Caco-2 (cell line): Measurements from ENCODE around the gene TGFBR2. TPM values are rescaled to one million over a fixed set of nuclear protein-coding genes. Genes with fewer than 3 reads are reported as not detected.

ENCODE experiments used
- BruUV-seq: library from RNA; stranded (reverse); fragments of 400-500 nt; replicated peaks from 2 replicates; lab custom pipeline; 2021; lab: Mats Ljungman, UMichigan
- CTCF ChIA-PET: fragments of 300-600 bp; sonication (Branson Sonifier 250); formaldehyde crosslinking; loops from one replicate; lab custom pipeline; 2022; ENCODE audit warnings: antibody characterized with exemption; lab: Charles Lee
- POLR2A ChIA-PET: fragments of 300-600 bp; sonication (Branson Sonifier 250); formaldehyde crosslinking; loops from one replicate; lab custom pipeline; 2022; ENCODE audit warnings: antibody characterized with exemption; lab: Charles Lee
- DNase-seq, 2 experiments: peaks; one replicate each; pipeline versions ENCODE4 v3.0.0 to v3.0.0-alpha.2; 2020 to 2022
- H3K27me3 ChIP-seq: replicated peaks from 2 replicates; pipeline ENCODE4 v1.6.0; 2011; ENCODE audit warnings: low read length; ENCODE audit not compliant: control insufficient read depth, insufficient read depth
- H3K36me3 ChIP-seq: 2 replicates; pipeline ENCODE4 v1.5.1; 2011; ENCODE audit warnings: low read length; ENCODE audit not compliant: control insufficient read depth, insufficient read depth
- H3K4me1 ChIP-seq: fragments of 250-450 bp; sonication (Bioruptor Pico); 2 replicates; pipeline ENCODE4 v1.5.1; 2020; ENCODE audit warnings: mild to moderate bottlenecking
- H3K4me3 ChIP-seq: 2 replicates; pipeline ENCODE4 v1.5.1; 2011; ENCODE audit warnings: low read depth, mild to moderate bottlenecking, control low read depth, low read length
- H3K9me3 ChIP-seq: fragments of 250-450 bp; sonication (Bioruptor Pico); 2 replicates; pipeline ENCODE4 v1.5.1; 2020; ENCODE audit warnings: mild to moderate bottlenecking, moderate library complexity
- H3K27ac Mint-ChIP-seq: one replicate; pipeline ENCODE4 v1.8.0; 2022; ENCODE audit warnings: mixed read lengths; ENCODE audit not compliant: unreplicated experiment
- H3K27me3 Mint-ChIP-seq: one replicate; pipeline ENCODE4 v1.8.0; 2022; ENCODE audit warnings: mixed read lengths; ENCODE audit not compliant: insufficient read depth, unreplicated experiment
- H3K36me3 Mint-ChIP-seq: one replicate; pipeline ENCODE4 v1.8.0; 2022; ENCODE audit warnings: mild to moderate bottlenecking, mixed read lengths; ENCODE audit not compliant: insufficient read depth, unreplicated experiment
- H3K4me1 Mint-ChIP-seq: one replicate; pipeline ENCODE4 v1.8.0; 2022; ENCODE audit warnings: low read depth, mixed read lengths; ENCODE audit not compliant: unreplicated experiment
- H3K4me3 Mint-ChIP-seq: one replicate; pipeline ENCODE4 v1.8.0; 2022; ENCODE audit warnings: mild to moderate bottlenecking, moderate library complexity, mixed read lengths; ENCODE audit not compliant: unreplicated experiment
- H3K9me3 Mint-ChIP-seq: one replicate; pipeline ENCODE4 v1.8.0; 2022; ENCODE audit warnings: mixed read lengths; ENCODE audit not compliant: unreplicated experiment
- CTCF ChIP-seq, 2 experiments: fragments of 200-600 bp in 1 of 2; IDR thresholded peaks; 1 replicate in 1 of 2; 2 replicates in 1 of 2; pipeline versions ENCODE4 v1.5.1 to v1.8.0; 2011 to 2022; ENCODE audit warnings: antibody characterized with exemption in 1 of 2, control low read depth in 1 of 2, inconsistent platforms in 1 of 2, low read depth in 1 of 2, low read length in 1 of 2, mild to moderate bottlenecking in 1 of 2, moderate library complexity in 1 of 2; ENCODE audit not compliant: insufficient read depth in 1 of 2, severe bottlenecking in 1 of 2, unreplicated experiment in 1 of 2
- intact Hi-C: fragments of 100-400 bp; cut with micrococcal nuclease; formaldehyde crosslinking; loops from one replicate; pipeline ENCODE4 v1.10.0; 2022; ENCODE audit not compliant: unreplicated experiment
- total RNA-seq: library from RNA; stranded (reverse); gene quantifications from 2 replicates; pipeline ENCODE4 v1.2.3, GENCODE V29; 2022

TGFBR2 gene
- total RNA-seq, 1 experiment from 2014 or later = 40.5 TPM

- Mint-ChIP-seq H3K27me3 (no peaks in the 10 kb centered on the region), H3K4me1 (peaks cover 23% of the 10 kb centered on the region), H3K4me3 (peak overlapping the region; percentile 90), H3K9me3 (no peaks in the 10 kb centered on the region), H3K36me3 (peaks cover 19% of the 10 kb centered on the region), H3K27ac (peak overlapping the region; percentile 83)
- CTCF ChIA-PET = no interaction called here
- no peaks in the 10 kb centered on the region for H3K27me3 ChIP-seq
- no peak for DNase-seq
- peaks cover 47% of the 10 kb centered on the region for H3K4me1 ChIP-seq
- no TSS peak for BruUV-seq
- H3K4me3 ChIP-seq = no peak overlapping the region
- no peaks in the 10 kb centered on the region for H3K9me3 ChIP-seq
- no peaks in the 10 kb centered on the region for H3K36me3 ChIP-seq
- POLR2A ChIA-PET = interaction anchor here (0.5 kb wide), 1 partner anchor 10 kb away, joined by 5 read pairs; no protein-coding TSS in a partner anchor
- intact Hi-C loops = no loop called here
- no peak for TF ChIP-seq CTCF (IDR thresholded peaks at IDR 0.05; ENCODE audit: insufficient read depth in 1 of 2, low read depth in 1 of 2, low read length in 1 of 2, severe bottlenecking in 1 of 2, unreplicated experiment in 1 of 2)
These were observed 2.3 kb upstream of the TGFBR2 start for GRCh38 chr3:30604093-30604492.

GRCh38 chr3:30604558-30604957, 1.8 kb upstream of the TGFBR2 start:
- H3K4me3 Mint-ChIP-seq = peak overlapping the region; percentile 90
- H3K4me3 ChIP-seq = peak overlapping the region; percentile 6; the same call in 1 of the 2 replicates
- POLR2A ChIA-PET = interaction anchor here (0.5 kb wide), 1 partner anchor 9 kb away, joined by 5 read pairs; no protein-coding TSS in a partner anchor
- peak overlapping the region; percentile 83 for H3K27ac Mint-ChIP-seq
- intact Hi-C loops = no loop called here
- peaks cover 19% of the 10 kb centered on the region for H3K4me1 Mint-ChIP-seq
- no peak for DNase-seq
- BruUV-seq = no TSS peak
- no peaks in the 10 kb centered on the region for H3K9me3 ChIP-seq
- CTCF ChIA-PET = no interaction called here
- peaks cover 47% of the 10 kb centered on the region for H3K4me1 ChIP-seq
- peaks cover 21% of the 10 kb centered on the region for H3K36me3 Mint-ChIP-seq
- no peaks in the 10 kb centered on the region for H3K36me3 ChIP-seq
- no peak for TF ChIP-seq CTCF (IDR thresholded peaks at IDR 0.05; ENCODE audit: insufficient read depth in 1 of 2, low read depth in 1 of 2, low read length in 1 of 2, severe bottlenecking in 1 of 2, unreplicated experiment in 1 of 2)
- no peaks in the 10 kb centered on the region for H3K27me3 ChIP-seq
- no peaks in the 10 kb centered on the region for H3K9me3 Mint-ChIP-seq
- H3K27me3 Mint-ChIP-seq = no peaks in the 10 kb centered on the region

- CTCF ChIA-PET = no interaction called here
- no peaks in the 10 kb centered on the region for H3K27me3 ChIP-seq
- DNase-seq = no peak
- H3K4me3 ChIP-seq = peak overlapping the region; percentile 68
- no peak for TF ChIP-seq CTCF (IDR thresholded peaks at IDR 0.05; ENCODE audit: insufficient read depth in 1 of 2, low read depth in 1 of 2, low read length in 1 of 2, severe bottlenecking in 1 of 2, unreplicated experiment in 1 of 2)
- POLR2A ChIA-PET = no interaction called here
- Mint-ChIP-seq H3K36me3 (peaks cover 25% of the 10 kb centered on the region), H3K27ac (peak overlapping the region; percentile 83), H3K9me3 (no peaks in the 10 kb centered on the region), H3K4me1 (peaks cover 21% of the 10 kb centered on the region), H3K27me3 (no peaks in the 10 kb centered on the region), H3K4me3 (peak overlapping the region; percentile 90)
- BruUV-seq = no TSS peak
- H3K9me3 ChIP-seq = no peaks in the 10 kb centered on the region
- H3K4me1 ChIP-seq = peaks cover 48% of the 10 kb centered on the region
- no peaks in the 10 kb centered on the region for H3K36me3 ChIP-seq
- intact Hi-C loops = loop anchor here (5.0 kb wide), 5 partner anchors 78 to 493 kb away; no protein-coding TSS in a partner anchor
These were observed 1.4 kb upstream of the TGFBR2 start for GRCh38 chr3:30605005-30605404.
